Heart right ventricle (tissue), 16 donors: Measurements from ENCODE around the gene QSOX1. TPM values are rescaled to one million over a fixed set of nuclear protein-coding genes. Genes with fewer than 3 reads are reported as not detected.

Source experiments
- ATAC-seq, 8 donors: fragments of 200-7000 bp; cut with Tn5 transposase; one replicate each; pipeline ENCODE4 v1.9.1; 2020; ENCODE audit warnings: mild to moderate bottlenecking in 8 of 8, moderate library complexity in 8 of 8, moderate number of reproducible peaks in 1 of 8
- DNase-seq, 2 donors: peaks; one replicate each; pipeline ENCODE4 v3.0.0-alpha.2; 2020
- H3K27ac ChIP-seq, 10 donors: fragments of 200-600 bp; sonication (generic) in 2 of 10; one replicate each; pipeline versions ENCODE4 v1.5.0 to v1.8.0; 2020 to 2022; ENCODE audit warnings: mild to moderate bottlenecking in 3 of 10
- H3K27me3 ChIP-seq, 7 donors: fragments of 200-600 bp; one replicate each; pipeline ENCODE4 v1.8.0; 2021 to 2022; ENCODE audit warnings: mild to moderate bottlenecking in 2 of 7
- H3K36me3 ChIP-seq, 9 donors: fragments of 200-600 bp; sonication (generic) in 1 of 9; one replicate each; pipeline versions ENCODE4 v1.5.0 to v1.8.0; 2020 to 2022; ENCODE audit warnings: mild to moderate bottlenecking in 2 of 9
- H3K4me1 ChIP-seq, 9 donors: fragments of 200-600 bp; sonication (generic) in 1 of 9; one replicate each; pipeline versions ENCODE4 v1.5.0 to v1.8.0; 2020 to 2022; ENCODE audit warnings: mild to moderate bottlenecking in 4 of 9
- H3K4me3 ChIP-seq, 10 donors: fragments of 200-600 bp; sonication (generic) in 2 of 10; one replicate each; pipeline versions ENCODE4 v1.5.0 to v1.8.0; 2020 to 2022; ENCODE audit warnings: mild to moderate bottlenecking in 7 of 10, moderate library complexity in 2 of 10
- H3K9me3 ChIP-seq, 11 donors: fragments of 200-600 bp in 10 of 11; sonication (generic) in 2 of 11; one replicate each; pipeline versions ENCODE4 v1.5.0 to v1.8.0; 2013 to 2022; ENCODE audit warnings: mild to moderate bottlenecking in 2 of 11, control low read depth in 1 of 11, moderate library complexity in 1 of 11
- CTCF ChIP-seq, 9 donors: fragments of 200-600 bp; sonication (generic) in 2 of 9; IDR thresholded peaks; one replicate each; pipeline versions ENCODE4 v1.5.0 to v1.8.0; 2021 to 2022; ENCODE audit warnings: antibody characterized with exemption in 9 of 9, mild to moderate bottlenecking in 5 of 9, moderate library complexity in 1 of 9
- WGBS, 2 donors: extraction: QIAGEN DNeasy Blood & Tissue Kit; methylation state at CpG; one replicate each; pipeline ENCODE4 v1.1.7; 2013; ENCODE audit warnings: inconsistent platforms in 1 of 2; 5-methylcytosine and 5-hydroxymethylcytosine counted together
- intact Hi-C, 10 donors: fragments of 100-400 bp; cut with DNase I; formaldehyde crosslinking; loops; one replicate each; pipeline versions ENCODE4 v1.11.1 to v1.14.2; 2022
- polyA plus RNA-seq, 2 donors: library from polyadenylated mRNA; stranded (reverse); fragments of 200-250 nt; gene quantifications; one replicate each; pipeline ENCODE4 v1.2.3, GENCODE V29; 2013
- total RNA-seq, 10 donors: library from RNA; stranded (reverse); fragmentation: NEBNext Ultra II Directional in 3 of 10; extraction: Animal tissue kit (Norgen Biotek cat#: 25700) in 3 of 10; gene quantifications; one replicate each; pipeline versions ENCODE4 v1.2.1 to v1.2.4, GENCODE V29; 2021 to 2023
- donor health status: Arrhythmogenic right ventricular cardiomyopathy.
- donor health status: ischemic (EF 13 %, LVEDD 7.1; RV severe dilation, severe dysfunction).
- donor health status: healthy with polysubstance abuse.
- donor health status: DM: no; HTN: yes; CAD: no.
- donor health status: DM: no; HTN: no; CAD: no.
- donor health status: ischemic (EF 25% LVEDD 6.9; RV normal size, moderate dysfunction).
- donor health status: ischemic (EF 25% LVEDD 5.7; RV mildly dilated, moderate dysfunction).
- donor health status: healthy.
- donor health status: DM: yes; HTN: yes; CAD: no.
- donor health status: Ischemic cardiomyopathy.
- donor health status: ischemic (EF 35%, LVEDD 5.7; RV mildly dilated, moderate dysfunction).
- donor health status: nonischemic (EF 11% LVEDD 7.7; RV severe dilation, severe dysfunction).
- donor health status: DM: yes; HTN: yes; CAD: no.
- donor health status: PGD.
- donor health status: ischemic (EF 29% LVEDD 5.4; RV normal size, mild dysfunction).
- donor health status: nonischemic (EF 23%, LVEDD 6.1; RV moderate dilation, normal function).

Gene QSOX1
- total and polyA plus RNA-seq, 12 donors: 43.5 to 198 (median 84.6) TPM

- no peak overlapping the region for H3K27ac ChIP-seq
- 77 to 81% methylated on average over 19 of the region's 19 CpGs for WGBS, 2 donors
- H3K4me1 ChIP-seq: no peaks in the 10 kb centered on the region
- no peak overlapping the region for H3K4me3 ChIP-seq
- H3K27me3 ChIP-seq: no peaks in the 10 kb centered on the region
- no peak for DNase-seq
- no peak for TF ChIP-seq CTCF (IDR thresholded peaks at IDR 0.05)
- no peaks in the 10 kb centered on the region for H3K9me3 ChIP-seq
- ATAC-seq: no peak
- H3K36me3 ChIP-seq: peaks cover 0 to 92% (median 22%) of the 10 kb centered on the region in 9 donors
- intact Hi-C loops: loop anchor here in 1 of 10 donors (10.0 kb wide), 1 partner anchor 220 kb away; no protein-coding TSS in a partner anchor
Observed at GRCh38 chr1:180194546-180195207, 40.0 kb downstream of the QSOX1 start.

- Histone ChIP-seq H3K9me3 (no peaks in the 10 kb centered on the region), H3K4me1 (no peaks in the 10 kb centered on the region), H3K27ac (no peak overlapping the region), H3K4me3 (no peak overlapping the region), H3K27me3 (no peaks in the 10 kb centered on the region), H3K36me3 (peaks cover 0 to 85% (median 16%) of the 10 kb centered on the region in 9 donors)
- intact Hi-C loops: loop anchor here in 1 of 10 donors (10.0 kb wide), 1 partner anchor 219 kb away; no protein-coding TSS in a partner anchor
- 95 to 98% methylated on average over 3 of the region's 3 CpGs for WGBS, 2 donors
- no peak for TF ChIP-seq CTCF (IDR thresholded peaks at IDR 0.05)
- ATAC-seq (no peak), DNase-seq (no peak)
Observed at GRCh38 chr1:180195401-180195800, 40.7 kb downstream of the QSOX1 start.

GRCh38 chr1:180195916-180196315 is 41.2 kb downstream of the QSOX1 start:
- 96% methylated on average over 9 of the region's 9 CpGs for WGBS, 2 donors
- ATAC-seq (no peak), DNase-seq (no peak)
- H3K27ac ChIP-seq: no peak overlapping the region
- no peak for TF ChIP-seq CTCF (IDR thresholded peaks at IDR 0.05)
- peaks cover 0 to 80% (median 11%) of the 10 kb centered on the region in 9 donors for H3K36me3 ChIP-seq
- H3K4me3 ChIP-seq: no peak overlapping the region
- H3K4me1 ChIP-seq: no peaks in the 10 kb centered on the region
- H3K27me3 ChIP-seq: no peaks in the 10 kb centered on the region
- no peaks in the 10 kb centered on the region for H3K9me3 ChIP-seq
- intact Hi-C loops: loop anchor here in 1 of 10 donors (10.0 kb wide), 1 partner anchor 219 kb away; no protein-coding TSS in a partner anchor

- H3K4me3 ChIP-seq: no peak overlapping the region
- no peaks in the 10 kb centered on the region for H3K27me3 ChIP-seq
- H3K9me3 ChIP-seq: no peaks in the 10 kb centered on the region
- H3K27ac ChIP-seq: no peak overlapping the region
- no peak for ATAC-seq
- no peaks in the 10 kb centered on the region for H3K4me1 ChIP-seq
- 88 to 89% methylated on average over 17 of the region's 17 CpGs for WGBS, 2 donors
- H3K36me3 ChIP-seq: peaks cover 0 to 74% (median 7%) of the 10 kb centered on the region in 9 donors
- TF ChIP-seq CTCF (IDR thresholded peaks at IDR 0.05): no peak
- DNase-seq: no peak
- intact Hi-C loops: loop anchor here in 1 of 10 donors (10.0 kb wide), 1 partner anchor 218 kb away; no protein-coding TSS in a partner anchor
Observed at GRCh38 chr1:180196436-180197003, 41.9 kb downstream of the QSOX1 start.
